Ovary (tissue), 9 donors: ENCODE measurements around the gene OTC. TPM values are rescaled to one million over a fixed set of nuclear protein-coding genes. Genes with fewer than 3 reads are reported as not detected.

Experiments used
- DNase-seq, 5 donors: peaks; one replicate each; pipeline ENCODE4 v3.0.0-alpha.2; 2019 to 2020
- H3K27ac ChIP-seq, 2 donors: fragments of 200-600 bp; one replicate each; pipeline versions ENCODE4 v1.5.1 to v1.8.0; 2019 to 2022
- H3K27me3 ChIP-seq: fragments of 200-600 bp; one replicate; pipeline ENCODE4 v1.8.0; 2022
- H3K36me3 ChIP-seq: fragments of 200-600 bp; sonication (generic); one replicate; pipeline ENCODE4 v1.5.1; 2019
- H3K4me1 ChIP-seq: one replicate; pipeline ENCODE4 v1.8.1; 2013; ENCODE audit warnings: mild to moderate bottlenecking, moderate library complexity; ENCODE audit not compliant: insufficient read depth
- H3K4me3 ChIP-seq: fragments of 200-600 bp; sonication (generic); one replicate; pipeline ENCODE4 v1.5.1; 2017
- H3K9me3 ChIP-seq, 2 donors: fragments of 200-600 bp in 1 of 2; sonication (generic) in 1 of 2; one replicate each; pipeline versions ENCODE4 v1.5.1 to v1.8.1; 2013 to 2019; ENCODE audit warnings: mild to moderate bottlenecking in 1 of 2, moderate library complexity in 1 of 2
- EP300 ChIP-seq: sonication (generic); formaldehyde crosslinking; IDR thresholded peaks from one replicate; pipeline ENCODE4 v1.6.1; 2017; ENCODE audit warnings: antibody characterized with exemption
- POLR2A ChIP-seq: fragments of 450-650 bp; IDR thresholded peaks from one replicate; pipeline ENCODE4 v1.6.1; 2017; ENCODE audit warnings: antibody characterized with exemption, mild to moderate bottlenecking, moderate library complexity
- WGBS, 3 donors: extraction: QIAGEN DNeasy Blood & Tissue Kit in 1 of 3; methylation state at CpG; one replicate each; pipeline versions ENCODE4 v1.1.5 to v1.1.7; 2013 to 2017; 5-methylcytosine and 5-hydroxymethylcytosine counted together
- intact Hi-C, 4 donors: fragments of 100-400 bp; cut with DNase I; formaldehyde crosslinking; loops; one replicate each; pipeline versions ENCODE4 v1.11.0 to v1.15.1; 2022 to 2023
- polyA plus RNA-seq, 2 donors: library from polyadenylated mRNA; stranded (reverse); fragments of 200-250 nt in 1 of 2; fragments of 350-450 nt in 1 of 2; fragmentation: Illumina TruSeq in 1 of 2; extraction: RNeasy Lipid Tissue Mini Kit (QIAGEN cat#74804) in 1 of 2; gene quantifications; one replicate each; pipeline ENCODE4 v1.2.3, GENCODE V29; 2013 to 2014
- small RNA-seq: library from RNA; depleted of rRNA; stranded (forward); fragments of <200 nt; gene quantifications from one replicate; pipeline ENCODE3, GENCODE V24; 2016
- total RNA-seq, 7 donors: library from RNA; depleted of rRNA in 2 of 7; stranded (reverse); fragments of >200 nt in 2 of 7; fragmentation: NEBNext Ultra II Directional in 3 of 7; extraction: Animal tissue kit (Norgen Biotek cat#: 25700) in 3 of 7; gene quantifications; one replicate each; pipeline versions ENCODE4 v1.1.0 to v1.2.4, GENCODE V29; 2016 to 2023
- TF ChIP-seq, protein P1 (sequence below), 3 donors: fragments of 450-650 bp in 2 of 3; fragments of 200-600 bp in 1 of 3; IDR thresholded peaks; one replicate each; pipeline versions ENCODE4 v1.5.1 to v1.8.0; 2016 to 2022; ENCODE audit warnings: antibody characterized with exemption in 3 of 3, mild to moderate bottlenecking in 1 of 3
- donor health status: DM: no; HTN: no; CAD: no; lungs with moderate emphysema.
- donor health status: DM: no; HTN: no; CAD: no.
- donor health status: Bipolar disorder and iron deficiency.
- donor health status: DM: yes; HTN: yes; CAD: no.
- donor health status: DM: no; HTN: no; CAD: no.
- donor health status: DM: yes; HTN: yes; CAD: no.

Gene OTC
- total and polyA plus RNA-seq, 9 donors: 0.18 to 2.2 (median 0.34) TPM; not detected in 4

DNA sequence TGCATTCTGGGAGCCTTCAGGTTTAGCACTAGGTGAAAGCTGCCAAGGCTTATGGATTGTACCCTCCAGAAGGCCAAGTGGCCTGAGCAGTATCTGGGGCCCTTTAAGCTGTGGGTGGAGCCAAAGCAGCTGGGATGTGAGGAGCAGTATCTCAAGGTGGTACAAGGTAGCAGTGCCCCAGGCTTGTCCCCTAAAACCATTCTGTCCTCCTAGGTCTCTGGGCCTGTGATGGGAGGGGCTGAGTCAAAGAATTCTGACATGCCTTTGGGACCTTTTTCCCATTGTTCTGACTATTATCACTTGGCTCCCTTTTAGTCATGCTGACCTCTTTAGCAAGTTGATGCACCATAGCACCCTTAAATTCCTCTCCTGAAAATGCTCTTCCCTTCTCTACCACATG, 109.9 kb downstream of the OTC start:
- intact Hi-C loops: no loop called here
- TF ChIP-seq, protein P1, sequence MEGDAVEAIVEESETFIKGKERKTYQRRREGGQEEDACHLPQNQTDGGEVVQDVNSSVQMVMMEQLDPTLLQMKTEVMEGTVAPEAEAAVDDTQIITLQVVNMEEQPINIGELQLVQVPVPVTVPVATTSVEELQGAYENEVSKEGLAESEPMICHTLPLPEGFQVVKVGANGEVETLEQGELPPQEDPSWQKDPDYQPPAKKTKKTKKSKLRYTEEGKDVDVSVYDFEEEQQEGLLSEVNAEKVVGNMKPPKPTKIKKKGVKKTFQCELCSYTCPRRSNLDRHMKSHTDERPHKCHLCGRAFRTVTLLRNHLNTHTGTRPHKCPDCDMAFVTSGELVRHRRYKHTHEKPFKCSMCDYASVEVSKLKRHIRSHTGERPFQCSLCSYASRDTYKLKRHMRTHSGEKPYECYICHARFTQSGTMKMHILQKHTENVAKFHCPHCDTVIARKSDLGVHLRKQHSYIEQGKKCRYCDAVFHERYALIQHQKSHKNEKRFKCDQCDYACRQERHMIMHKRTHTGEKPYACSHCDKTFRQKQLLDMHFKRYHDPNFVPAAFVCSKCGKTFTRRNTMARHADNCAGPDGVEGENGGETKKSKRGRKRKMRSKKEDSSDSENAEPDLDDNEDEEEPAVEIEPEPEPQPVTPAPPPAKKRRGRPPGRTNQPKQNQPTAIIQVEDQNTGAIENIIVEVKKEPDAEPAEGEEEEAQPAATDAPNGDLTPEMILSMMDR (IDR thresholded peaks at IDR 0.05): no peak
- TF ChIP-seq EP300 (no peak), POLR2A (no peak)
- Histone ChIP-seq H3K4me1 (no peaks in the 10 kb centered on the region), H3K36me3 (no peaks in the 10 kb centered on the region), H3K9me3 (no peaks in the 10 kb centered on the region), H3K27ac (no peak overlapping the region), H3K4me3 (no peak overlapping the region), H3K27me3 (no peaks in the 10 kb centered on the region)
- DNase-seq: no peak

DNA sequence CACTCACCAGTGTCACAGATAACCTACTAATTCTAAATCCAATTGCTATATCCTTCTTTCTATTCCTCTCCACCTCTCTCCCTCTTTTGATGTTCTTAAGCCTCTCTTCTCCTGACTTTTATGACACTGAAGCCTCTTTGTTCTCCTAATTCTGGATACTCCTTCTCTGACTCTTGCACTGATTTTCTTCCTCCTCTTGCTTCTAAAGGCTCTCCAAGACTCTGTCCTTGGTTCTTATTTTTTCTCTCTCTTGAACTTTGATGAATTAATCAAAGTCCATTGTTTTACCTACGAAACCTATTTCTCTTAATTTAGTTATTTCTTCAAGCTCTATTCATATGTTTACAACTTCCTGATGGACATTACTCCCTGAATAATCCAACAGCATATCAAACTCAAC, 113.3 kb downstream of the OTC start:
- 63 to 66% (median 66%) methylated on average over 1 of the region's 1 CpG for WGBS, 3 donors
- H3K27ac ChIP-seq: no peak overlapping the region
- intact Hi-C loops: no loop called here
- no peaks in the 10 kb centered on the region for H3K9me3 ChIP-seq
- no peak for DNase-seq
- H3K4me1 ChIP-seq: no peaks in the 10 kb centered on the region
- no peaks in the 10 kb centered on the region for H3K36me3 ChIP-seq
- H3K4me3 ChIP-seq: no peak overlapping the region
- no peaks in the 10 kb centered on the region for H3K27me3 ChIP-seq
- TF ChIP-seq POLR2A: no peak
- no peak for TF ChIP-seq EP300
- TF ChIP-seq, protein P1 (IDR thresholded peaks at IDR 0.05): no peak

DNA sequence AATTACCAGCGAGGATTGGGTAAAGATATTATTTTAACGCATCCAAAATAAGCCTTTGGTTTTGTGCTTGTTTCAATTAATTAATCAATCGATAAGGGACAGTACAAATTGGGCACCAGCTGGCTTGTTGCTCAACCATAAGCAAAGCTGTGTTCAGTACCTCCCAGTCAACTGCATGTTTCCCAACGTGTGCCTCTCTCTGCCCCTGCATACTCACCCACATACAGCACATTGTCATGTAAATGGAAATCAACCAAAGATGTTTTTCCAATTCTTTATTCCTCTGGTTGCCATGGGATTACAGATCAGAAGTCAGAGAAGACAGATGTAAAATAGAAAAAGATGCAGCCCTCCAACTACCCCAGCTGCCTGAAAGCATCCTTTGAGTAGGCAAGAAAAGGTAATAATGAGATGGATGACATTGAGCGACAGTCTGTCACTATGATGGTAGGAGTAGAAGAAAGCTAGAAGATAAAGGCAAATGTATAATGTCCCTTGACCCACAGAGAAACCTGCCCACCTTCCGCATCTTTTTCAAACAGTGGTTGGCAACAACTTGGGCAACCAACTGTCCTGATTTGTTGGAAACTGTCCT, 116.3 kb downstream of the OTC start:
- no peak overlapping the region for H3K4me3 ChIP-seq
- no peak overlapping the region for H3K27ac ChIP-seq
- no peaks in the 10 kb centered on the region for H3K4me1 ChIP-seq
- H3K27me3 ChIP-seq: no peaks in the 10 kb centered on the region
- WGBS, 3 donors: 65 to 71% (median 67%) methylated on average over 6 of the region's 6 CpGs
- H3K36me3 ChIP-seq: no peaks in the 10 kb centered on the region
- intact Hi-C loops: no loop called here
- H3K9me3 ChIP-seq: no peaks in the 10 kb centered on the region
- no peak for TF ChIP-seq EP300
- TF ChIP-seq, protein P1 (IDR thresholded peaks at IDR 0.05): no peak
- no peak for TF ChIP-seq POLR2A
- DNase-seq: no peak

Small RNA genes lying within 50 kb of the gene (small RNA-seq; reads per million reads assigned to genes)
- gene RF00322: not detected

Other genes starting within 250 kb of the OTC start
- gene SRPX, start 131.7 kb upstream of the OTC start, total RNA-seq: 10 to 100 TPM in 4 of 7 donors, 1 to 10 TPM in 3; 2.1 to 56.6 (median 14.9) TPM
- 100 to 1,000 TPM in 1 of 2 donors, 10 to 100 TPM in 1; 18.1 to 108 TPM for gene SRPX, start 131.7 kb upstream of the OTC start, polyA plus RNA-seq
- 10 to 100 TPM in 3 of 7 donors, 1 to 10 TPM in 4; 5.4 to 29.6 (median 8.6) TPM for gene RPGR, start 25.1 kb upstream of the OTC start, total RNA-seq
- gene RPGR, start 25.1 kb upstream of the OTC start, polyA plus RNA-seq: 1 to 10 TPM; 7.3 to 9.1 TPM
- 10 to 100 TPM in 6 of 7 donors, 1 to 10 TPM in 1; 8.3 to 29.5 (median 18.6) TPM for gene TSPAN7, start 208.9 kb downstream of the OTC start, total RNA-seq
- 10 to 100 TPM; 33.1 to 84.2 TPM for gene TSPAN7, start 208.9 kb downstream of the OTC start, polyA plus RNA-seq